C4-2B (cell line): ENCODE results near the gene GABRQ.

Experiments
- H3K27ac ChIP-seq: fragments of 450-650 bp; 2 replicates; pipeline ENCODE4 v1.5.1; 2017
- ZFX ChIP-seq: fragments of 450-650 bp; IDR thresholded peaks from 2 replicates; pipeline ENCODE4 v1.6.1; 2017
- TF ChIP-seq, protein P1 (sequence below): fragments of 450-650 bp; conservative IDR thresholded peaks from 2 replicates; pipeline ENCODE4 v1.5.1; 2017; ENCODE audit warnings: mild to moderate bottlenecking

Gene GABRQ

DNA sequence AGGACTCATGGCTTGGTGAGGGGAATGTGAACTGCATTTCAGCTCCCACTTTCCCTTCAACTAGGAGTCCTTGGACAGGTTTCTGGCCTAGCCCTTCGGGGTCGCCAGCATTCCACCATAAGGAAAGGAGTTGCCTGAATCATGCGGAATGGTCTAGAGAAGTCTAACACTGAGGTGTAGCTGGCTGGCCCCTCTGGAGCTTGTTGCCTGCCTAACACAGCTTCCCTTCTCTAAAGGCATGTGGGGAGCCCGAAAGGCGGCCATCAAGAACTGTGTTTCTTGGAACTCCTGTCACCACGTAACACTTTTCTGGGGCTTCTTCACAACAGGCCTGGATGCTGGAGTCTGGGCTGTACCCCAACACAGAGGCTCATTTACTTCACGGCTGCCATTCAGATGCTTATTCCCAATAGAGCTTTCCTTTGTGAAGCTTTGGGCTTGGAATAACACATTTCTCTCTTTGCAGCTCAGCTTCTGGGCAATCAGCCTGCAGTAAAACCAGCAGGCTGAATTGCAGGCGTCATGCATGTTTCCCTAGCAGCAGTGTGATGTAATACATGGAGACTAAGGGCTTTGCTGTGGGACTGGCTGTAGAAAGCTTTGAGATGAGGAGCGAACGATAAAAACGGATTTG lies 5.4 kb downstream of the GABRQ start:
- TF ChIP-seq ZFX = no peak
- TF ChIP-seq, protein P1, sequence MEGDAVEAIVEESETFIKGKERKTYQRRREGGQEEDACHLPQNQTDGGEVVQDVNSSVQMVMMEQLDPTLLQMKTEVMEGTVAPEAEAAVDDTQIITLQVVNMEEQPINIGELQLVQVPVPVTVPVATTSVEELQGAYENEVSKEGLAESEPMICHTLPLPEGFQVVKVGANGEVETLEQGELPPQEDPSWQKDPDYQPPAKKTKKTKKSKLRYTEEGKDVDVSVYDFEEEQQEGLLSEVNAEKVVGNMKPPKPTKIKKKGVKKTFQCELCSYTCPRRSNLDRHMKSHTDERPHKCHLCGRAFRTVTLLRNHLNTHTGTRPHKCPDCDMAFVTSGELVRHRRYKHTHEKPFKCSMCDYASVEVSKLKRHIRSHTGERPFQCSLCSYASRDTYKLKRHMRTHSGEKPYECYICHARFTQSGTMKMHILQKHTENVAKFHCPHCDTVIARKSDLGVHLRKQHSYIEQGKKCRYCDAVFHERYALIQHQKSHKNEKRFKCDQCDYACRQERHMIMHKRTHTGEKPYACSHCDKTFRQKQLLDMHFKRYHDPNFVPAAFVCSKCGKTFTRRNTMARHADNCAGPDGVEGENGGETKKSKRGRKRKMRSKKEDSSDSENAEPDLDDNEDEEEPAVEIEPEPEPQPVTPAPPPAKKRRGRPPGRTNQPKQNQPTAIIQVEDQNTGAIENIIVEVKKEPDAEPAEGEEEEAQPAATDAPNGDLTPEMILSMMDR = no peak
- no peak overlapping the region for H3K27ac ChIP-seq

DNA sequence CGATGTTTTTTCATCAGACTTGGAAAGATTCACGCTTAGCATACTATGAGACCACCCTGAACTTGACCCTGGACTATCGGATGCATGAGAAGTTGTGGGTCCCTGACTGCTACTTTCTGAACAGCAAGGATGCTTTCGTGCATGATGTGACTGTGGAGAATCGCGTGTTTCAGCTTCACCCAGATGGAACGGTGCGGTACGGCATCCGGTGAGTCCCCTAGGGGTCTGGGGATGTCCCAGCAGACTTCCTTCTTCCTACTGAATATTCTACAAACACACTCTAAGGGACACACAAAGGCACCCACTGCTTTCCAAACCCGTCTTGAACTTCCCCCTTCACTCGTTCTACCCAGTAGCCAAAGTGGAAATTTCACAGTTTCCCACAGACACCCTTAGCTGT lies 9.3 kb downstream of the GABRQ start:
- TF ChIP-seq, protein P1 = no peak
- TF ChIP-seq ZFX = no peak

DNA sequence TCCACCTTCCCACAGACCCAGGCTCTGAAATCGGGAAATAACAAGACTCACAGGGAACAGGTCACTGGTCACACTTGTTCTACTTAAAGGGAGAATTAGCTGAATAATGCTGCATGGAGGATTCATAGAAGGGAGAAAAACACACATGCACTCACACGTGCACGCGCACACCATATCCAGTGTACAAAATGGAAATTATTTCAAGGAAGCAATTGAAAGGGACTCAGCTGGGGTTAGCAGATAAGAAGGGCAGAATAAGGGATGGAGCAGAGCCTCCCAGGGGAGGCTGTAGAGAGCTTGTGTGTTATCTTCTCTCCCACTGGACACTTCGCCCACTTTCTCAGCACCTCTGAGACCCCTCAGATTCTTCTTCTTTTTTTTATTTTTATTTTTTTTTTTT lies 10.3 kb downstream of the GABRQ start:
- H3K27ac ChIP-seq = no peak overlapping the region
- TF ChIP-seq ZFX = no peak
- TF ChIP-seq, protein P1 = no peak

More for the DNA sequence above, 9.3 kb downstream of the GABRQ start:
- H3K27ac ChIP-seq = no peak overlapping the region

DNA sequence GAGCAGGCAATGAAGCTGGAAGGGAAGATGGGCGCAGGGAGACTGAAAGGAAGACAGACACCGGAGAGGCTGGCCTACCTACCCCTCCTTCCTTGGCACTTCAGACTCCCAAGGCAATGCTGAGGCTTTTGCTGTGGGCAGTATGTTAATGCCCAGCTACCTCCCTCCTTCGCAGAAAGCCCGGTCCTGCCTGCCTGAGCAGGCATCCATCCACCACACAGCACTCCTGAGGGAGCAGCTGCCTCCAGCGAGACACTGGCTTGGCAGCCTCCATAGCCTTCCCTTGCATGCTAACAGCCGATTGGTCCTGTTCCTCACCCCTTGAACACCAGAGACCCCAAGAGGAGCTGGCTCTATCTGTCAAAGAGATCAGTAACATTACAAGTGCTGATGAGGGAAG lies 14.4 kb downstream of the GABRQ start:
- H3K27ac ChIP-seq = no peak overlapping the region
- TF ChIP-seq, protein P1 = no peak
- TF ChIP-seq ZFX = no peak

DNA sequence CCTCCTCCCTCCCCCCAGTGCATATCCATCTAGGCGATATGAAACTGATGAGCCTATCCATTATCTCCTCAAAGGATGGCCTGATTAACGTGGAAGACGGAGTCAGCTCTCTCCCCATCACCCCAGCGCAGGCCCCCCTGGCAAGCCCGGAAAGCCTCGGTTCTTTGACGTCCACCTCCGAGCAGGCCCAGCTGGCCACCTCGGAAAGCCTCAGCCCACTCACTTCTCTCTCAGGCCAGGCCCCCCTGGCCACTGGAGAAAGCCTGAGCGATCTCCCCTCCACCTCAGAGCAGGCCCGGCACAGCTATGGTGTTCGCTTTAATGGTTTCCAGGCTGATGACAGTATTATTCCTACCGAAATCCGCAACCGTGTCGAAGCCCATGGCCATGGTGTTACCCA lies 14.8 kb downstream of the GABRQ start:
- H3K27ac ChIP-seq = no peak overlapping the region
- TF ChIP-seq, protein P1 = no peak
- TF ChIP-seq ZFX = no peak

DNA sequence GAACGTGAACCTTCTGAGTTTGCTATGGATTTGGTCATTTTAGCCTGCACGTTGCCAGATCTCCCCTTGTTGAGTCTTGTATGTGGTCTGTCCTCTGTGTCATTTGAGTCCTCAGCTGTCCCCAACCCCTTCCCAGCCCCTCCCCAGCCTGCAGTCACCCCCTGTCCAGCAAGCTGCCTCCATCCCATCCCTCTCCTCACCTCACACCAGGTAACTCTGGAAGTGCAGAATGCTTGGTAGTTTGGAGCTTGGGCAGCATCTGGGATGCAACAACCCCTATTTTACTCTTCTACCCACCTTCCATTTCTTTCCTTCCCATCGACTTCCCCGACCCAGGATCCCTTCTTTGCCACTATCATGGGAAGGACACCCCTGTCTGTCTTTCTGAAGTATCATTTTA lies 18.4 kb downstream of the GABRQ start:
- no peak for TF ChIP-seq ZFX
- TF ChIP-seq, protein P1 = no peak
- H3K27ac ChIP-seq = no peak overlapping the region

DNA sequence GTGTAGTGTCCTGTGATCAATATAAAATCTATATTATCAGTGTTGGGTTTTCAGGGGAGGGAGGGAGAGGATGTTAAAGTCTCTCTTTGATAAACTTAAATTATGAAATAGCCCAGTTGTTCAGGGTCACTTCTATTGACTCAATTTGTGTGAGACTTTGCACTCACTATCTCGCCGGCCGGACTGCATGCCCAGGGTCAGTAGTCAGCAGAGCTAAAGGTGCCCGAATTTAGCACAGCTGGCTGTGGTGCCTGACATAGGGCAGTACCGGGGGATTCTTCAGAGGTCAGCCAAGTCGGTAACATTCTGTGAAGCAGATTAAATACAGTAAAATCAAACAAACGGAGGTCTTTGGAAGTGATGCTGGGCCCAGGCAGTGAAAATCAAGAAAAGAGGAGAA lies 19.2 kb downstream of the GABRQ start:
- TF ChIP-seq, protein P1 = no peak
- TF ChIP-seq ZFX = no peak
- no peak overlapping the region for H3K27ac ChIP-seq
